IMR-90 (cell line): ENCODE results near the gene TBC1D24. TPM values are rescaled to one million over a fixed set of nuclear protein-coding genes. Genes with fewer than 3 reads are reported as not detected.

Experiments used
- NFE2L2 ChIP-seq: fragments of 150-350 bp; IDR thresholded peaks from 2 replicates; pipeline ENCODE4 v1.6.1; 2016; ENCODE audit warnings: low read depth, mild to moderate bottlenecking, low read length
- RCOR1 ChIP-seq: IDR thresholded peaks from 2 replicates; pipeline ENCODE4 v1.6.1; 2012; ENCODE audit warnings: mild to moderate bottlenecking, low read length, improper control_type of control experiment; ENCODE audit not compliant: insufficient replicate concordance
- RFX5 ChIP-seq: IDR thresholded peaks from 2 replicates; pipeline ENCODE4 v1.8.0; 2012; ENCODE audit warnings: low read depth, mild to moderate bottlenecking, low read length, moderate library complexity
- polyA plus RNA-seq, 3 experiments: library from polyadenylated mRNA; depleted of rRNA; stranded (reverse); fragments of >200 nt; gene quantifications; 2 replicates each; pipeline ENCODE4 v1.2.3, GENCODE V29; 2012; ENCODE audit warnings: low replicate concordance in 1 of 3
- total RNA-seq: library from RNA; depleted of rRNA; stranded (reverse); fragments of >200 nt; gene quantifications from 2 replicates; pipeline ENCODE4 v1.2.3, GENCODE V29; 2012

TBC1D24 gene
- total and polyA plus RNA-seq, 2 of the 4 experiments (the other 2 are of a cell fraction) = 7.5 to 13.4 TPM

DNA sequence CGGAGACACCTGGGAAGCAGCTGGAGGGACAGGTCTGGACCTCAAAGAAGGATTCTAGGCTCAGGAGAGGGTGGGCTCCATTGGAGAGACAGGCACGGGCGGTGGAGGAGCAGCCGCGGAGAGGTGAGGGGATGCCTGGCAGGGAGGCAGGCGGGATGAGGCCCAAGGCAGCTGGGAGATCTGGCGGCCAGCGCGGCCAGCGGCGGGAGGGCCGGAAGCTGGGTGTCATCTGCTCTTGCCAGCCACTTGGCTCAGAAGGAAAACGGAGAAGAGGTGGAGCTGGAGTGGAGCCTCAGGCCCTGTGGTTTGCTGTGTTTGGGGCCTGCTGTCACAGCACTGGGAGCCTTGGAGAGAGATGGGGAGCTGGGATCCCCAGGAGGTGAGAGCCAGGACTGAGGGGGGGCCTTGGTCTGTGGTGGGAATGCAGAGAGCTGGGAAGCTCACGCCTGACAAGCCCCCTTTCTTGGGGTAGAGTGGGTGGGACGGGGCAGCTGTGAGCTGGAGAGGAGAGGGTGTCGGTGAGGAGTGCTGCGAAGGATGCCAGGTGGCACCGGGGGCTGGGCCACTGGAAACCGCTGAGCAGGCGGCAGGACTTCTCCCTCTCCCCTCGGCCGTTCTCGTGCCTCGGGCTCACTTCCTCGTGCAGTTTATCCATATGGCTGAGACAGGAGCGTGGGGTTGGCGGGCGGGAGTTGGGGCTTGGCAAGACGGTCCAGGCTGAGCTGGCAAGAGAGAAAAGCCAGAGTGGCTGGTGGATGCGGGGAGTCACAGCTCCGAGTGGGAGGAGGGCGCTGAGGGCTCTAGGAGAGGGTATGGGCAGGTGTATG lies 8.0 kb downstream of the TBC1D24 start (continued):
- no peak for TF ChIP-seq RFX5
- TF ChIP-seq RCOR1 = no peak
- no peak for TF ChIP-seq NFE2L2
